B cell (primary cell): Measurements from ENCODE around the gene SLC22A13. TPM values are rescaled to one million over a fixed set of nuclear protein-coding genes. Genes with fewer than 3 reads are reported as not detected.

Source experiments
- ATAC-seq: fragments of 200-7000 bp; cut with Tn5 transposase; one replicate; pipeline ENCODE4 v1.10.0; 2021; ENCODE audit warnings: low read depth, mild to moderate bottlenecking, moderate number of reproducible peaks, moderate library complexity
- CTCF ChIA-PET: fragments of 350-600 bp; sonication (Branson Sonifier 250); formaldehyde crosslinking; loops from one replicate; lab custom pipeline; 2021; ENCODE audit warnings: antibody characterized with exemption, inconsistent platforms; lab: Charles Lee
- POLR2A ChIA-PET: fragments of 350-600 bp; sonication (Branson Sonifier 250); formaldehyde crosslinking; loops from one replicate; lab custom pipeline; 2021; ENCODE audit warnings: antibody characterized with exemption; lab: Charles Lee
- DNase-seq: peaks from one replicate; pipeline ENCODE4 v3.0.0; 2013
- H2AFZ ChIP-seq: 2 replicates; pipeline ENCODE4 v1.6.1; 2012; ENCODE audit warnings: mild to moderate bottlenecking, low read depth, low read length; ENCODE audit not compliant: insufficient read depth, poor library complexity, severe bottlenecking
- H3K27ac ChIP-seq, 2 donors: 1 replicate in 1 of 2; 2 replicates in 1 of 2; pipeline ENCODE4 v1.5.1; 2012 to 2013; ENCODE audit warnings: low read length in 2 of 2, mild to moderate bottlenecking in 2 of 2, moderate library complexity in 1 of 2
- H3K27me3 ChIP-seq, 4 experiments: fragments of 200-600 bp in 1 of 4; sonication (generic) in 1 of 4; replicated peaks in 1 of 4; 1 replicate in 2 of 4; 2 replicates in 2 of 4; pipeline versions ENCODE4 v1.6.1 to v1.7.0; 2013 to 2016; ENCODE audit warnings: low read length in 3 of 4, mild to moderate bottlenecking in 2 of 4, mixed read lengths in 1 of 4, moderate library complexity in 1 of 4; ENCODE audit not compliant: insufficient read depth in 4 of 4, control insufficient read depth in 3 of 4; ENCODE audit errors: control extremely low read depth in 1 of 4
- H3K36me3 ChIP-seq, 2 experiments: replicated peaks in 1 of 2; 1 replicate in 1 of 2; 2 replicates in 1 of 2; pipeline versions ENCODE4 v1.6.1 to v1.7.1; 2013; ENCODE audit warnings: low read length in 1 of 2; ENCODE audit not compliant: insufficient read depth in 2 of 2, control insufficient read depth in 1 of 2; ENCODE audit errors: control extremely low read depth in 1 of 2, extremely low read depth in 1 of 2
- H3K4me1 ChIP-seq, 2 donors: fragments of 200-600 bp in 1 of 2; sonication (generic) in 1 of 2; 1 replicate in 1 of 2; 2 replicates in 1 of 2; pipeline versions ENCODE4 v1.5.1 to v1.6.1; 2013 to 2017; ENCODE audit warnings: low read length in 2 of 2; ENCODE audit not compliant: control insufficient read depth in 2 of 2, insufficient read depth in 2 of 2
- H3K4me2 ChIP-seq: replicated peaks from 2 replicates; pipeline ENCODE3; 2012; ENCODE audit warnings: mild to moderate bottlenecking, low read depth, low read length; ENCODE audit not compliant: poor library complexity, severe bottlenecking
- H3K4me3 ChIP-seq, 5 experiments: fragments of 200-600 bp in 1 of 5; sonication (generic) in 1 of 5; 1 replicate in 3 of 5; 2 replicates in 2 of 5; pipeline versions ENCODE4 v1.5.1 to v1.7.0; 2011 to 2016; ENCODE audit warnings: low read length in 4 of 5, mild to moderate bottlenecking in 4 of 5, low read depth in 2 of 5, control low read depth in 1 of 5, moderate library complexity in 1 of 5; ENCODE audit not compliant: insufficient read depth in 1 of 5; ENCODE audit errors: control extremely low read depth in 1 of 5, extremely low read depth in 1 of 5
- H3K79me2 ChIP-seq: fragments of 200-600 bp; sonication (generic); one replicate; pipeline ENCODE4 v1.6.0; 2016; ENCODE audit warnings: low read length; ENCODE audit not compliant: control insufficient read depth, insufficient read depth
- H3K9ac ChIP-seq: fragments of 200-600 bp; sonication (generic); 2 replicates; pipeline ENCODE4 v1.6.1; 2017; ENCODE audit warnings: mild to moderate bottlenecking, low read length, moderate library complexity
- H3K9me3 ChIP-seq, 3 donors: one replicate each; pipeline versions ENCODE4 v1.6.1 to v1.7.1; 2013; ENCODE audit warnings: low read length in 2 of 3; ENCODE audit not compliant: control insufficient read depth in 2 of 3, insufficient read depth in 1 of 3; ENCODE audit errors: control extremely low read depth in 1 of 3
- H4K20me1 ChIP-seq: 2 replicates; pipeline ENCODE4 v1.6.0; 2012; ENCODE audit warnings: mild to moderate bottlenecking, low read length; ENCODE audit not compliant: insufficient read depth, control insufficient read depth, poor library complexity, severe bottlenecking
- H3K27ac Mint-ChIP-seq: one replicate; pipeline ENCODE4 v1.8.0; 2021; ENCODE audit warnings: mixed read lengths
- H3K27me3 Mint-ChIP-seq: one replicate; pipeline ENCODE4 v1.8.0; 2021; ENCODE audit warnings: mixed read lengths
- H3K4me1 Mint-ChIP-seq: one replicate; pipeline ENCODE4 v1.8.0; 2021; ENCODE audit warnings: mixed read lengths
- H3K4me3 Mint-ChIP-seq: one replicate; pipeline ENCODE4 v1.8.0; 2021; ENCODE audit warnings: mixed read lengths
- H3K9me3 Mint-ChIP-seq: one replicate; pipeline ENCODE4 v1.8.0; 2022; ENCODE audit warnings: mixed read lengths; ENCODE audit not compliant: insufficient read depth
- CTCF ChIP-seq: fragments of 200-600 bp; IDR thresholded peaks from one replicate; pipeline ENCODE4 v1.8.0; 2022; ENCODE audit warnings: antibody characterized with exemption, mild to moderate bottlenecking
- EZH2 ChIP-seq: IDR thresholded peaks from 2 replicates; pipeline ENCODE4 v1.6.1; 2012; ENCODE audit warnings: borderline replicate concordance, low read depth, mild to moderate bottlenecking, moderate library complexity, low read length; ENCODE audit not compliant: insufficient read depth, poor library complexity, severe bottlenecking
- WGBS: methylation state at CpG from one replicate; pipeline ENCODE4 v1.1.5; 2013; ENCODE audit warnings: missing lambda C conversion rate; ENCODE audit not compliant: insufficient coverage; 5-methylcytosine and 5-hydroxymethylcytosine counted together
- intact Hi-C: fragments of 100-400 bp; cut with micrococcal nuclease; formaldehyde crosslinking; loops from one replicate; pipeline ENCODE4 v1.10.0; 2022
- polyA plus RNA-seq: library from polyadenylated mRNA; depleted of rRNA; stranded (reverse); fragments of >200 nt; gene quantifications from 2 replicates; pipeline ENCODE4 v1.2.3, GENCODE V29; 2012
- total RNA-seq, 2 donors: library from RNA; stranded (reverse); fragments of 120-200 nt in 1 of 2; gene quantifications; 1 replicate in 1 of 2; 2 replicates in 1 of 2; pipeline versions ENCODE4 v1.2.3 to v1.2.4, GENCODE V29; 2013 to 2022

The SLC22A13 gene
- total and polyA plus RNA-seq, 2 donors (not counting 1 experiment from before 2014, with no cell fraction given) = 0.31 to 0.91 TPM

GRCh38 chr3:38315488-38316230 is 50.0 kb downstream of the SLC22A13 start:
- Mint-ChIP-seq H3K4me1 (no peaks in the 10 kb centered on the region), H3K9me3 (no peaks in the 10 kb centered on the region), H3K27me3 (peaks cover 14% of the 10 kb centered on the region), H3K27ac (no peak overlapping the region), H3K4me3 (no peak overlapping the region)
- Histone ChIP-seq H3K4me2 (no peak overlapping the region), H4K20me1 (no peaks in the 10 kb centered on the region), H3K27me3 (no peaks in the 10 kb centered on the region), H3K4me3 (no peak overlapping the region), H3K9ac (no peak overlapping the region), H3K27ac (no peak overlapping the region), H3K9me3 (no peaks in the 10 kb centered on the region), H3K36me3 (no peaks in the 10 kb centered on the region), H3K4me1 (no peaks in the 10 kb centered on the region), H2AFZ (no peak overlapping the region), H3K79me2 (no peaks in the 10 kb centered on the region)
- TF ChIP-seq EZH2 = no peak
- no peak for TF ChIP-seq CTCF
- DNase-seq = no peak
- 94% methylated on average over 10 of the region's 10 CpGs for WGBS
- POLR2A ChIA-PET = no interaction called here
- no peak for ATAC-seq
- intact Hi-C loops = no loop called here
- CTCF ChIA-PET = no interaction called here

- POLR2A ChIA-PET = no interaction called here
- H3K9ac ChIP-seq = no peak overlapping the region
Observed at GRCh38 chr3:38316356-38317191, 51.0 kb downstream of the SLC22A13 start.

More at GRCh38 chr3:38316356-38317191, 51.0 kb downstream of the SLC22A13 start:
- Histone ChIP-seq H3K27me3 (no peaks in the 10 kb centered on the region), H4K20me1 (no peaks in the 10 kb centered on the region), H3K36me3 (no peaks in the 10 kb centered on the region), H3K79me2 (no peaks in the 10 kb centered on the region), H3K4me1 (no peaks in the 10 kb centered on the region), H3K27ac (no peak overlapping the region), H3K4me2 (no peak overlapping the region), H3K4me3 (no peak overlapping the region), H2AFZ (no peak overlapping the region), H3K9me3 (no peaks in the 10 kb centered on the region)
- no peaks in the 10 kb centered on the region for H3K4me1 Mint-ChIP-seq
- intact Hi-C loops = no loop called here
- CTCF ChIA-PET = no interaction called here
- no peaks in the 10 kb centered on the region for H3K9me3 Mint-ChIP-seq
- WGBS = 92% methylated on average over 17 of the region's 22 CpGs
- ATAC-seq = no peak
- no peak overlapping the region for H3K27ac Mint-ChIP-seq
- TF ChIP-seq EZH2 (no peak), CTCF (no peak)
- peaks cover 18% of the 10 kb centered on the region for H3K27me3 Mint-ChIP-seq
- DNase-seq = no peak
- H3K4me3 Mint-ChIP-seq = no peak overlapping the region
